Naive thymus-derived CD4-positive, alpha-beta T cell (primary cell): ENCODE results near the gene SMARCA2. TPM values are rescaled to one million over a fixed set of nuclear protein-coding genes. Genes with fewer than 3 reads are reported as not detected.
A peak's percentile ranks its signal among the peaks of the same experiment; 100 is the strongest.

ENCODE experiments used
- ATAC-seq: fragments of 150-1000 bp; cut with Tn5 transposase; 2 replicates; pipeline ENCODE4 v1.10.0; 2021; ENCODE audit warnings: mild to moderate bottlenecking, moderate library complexity
- CTCF ChIA-PET: fragments of 350-600 bp; sonication (Branson Sonifier 250); formaldehyde crosslinking; loops from one replicate; lab custom pipeline; 2021; ENCODE audit warnings: antibody characterized with exemption; lab: Charles Lee
- POLR2A ChIA-PET: fragments of 350-600 bp; sonication (Branson Sonifier 250); formaldehyde crosslinking; loops from one replicate; lab custom pipeline; 2021; ENCODE audit warnings: antibody characterized with exemption, inconsistent platforms; lab: Charles Lee
- DNase-seq, 9 donors: peaks; one replicate each; pipeline versions ENCODE4 v3.0.0 to v3.0.0-alpha.2; 2020 to 2022; ENCODE audit warnings: mixed read lengths in 1 of 9
- H3K27ac ChIP-seq: one replicate; pipeline ENCODE4 v1.7.0; 2013; ENCODE audit warnings: mild to moderate bottlenecking, low read depth, low read length, moderate library complexity
- H3K27me3 ChIP-seq, 2 donors: one replicate each; pipeline ENCODE4 v1.7.0; 2013; ENCODE audit warnings: low read length in 2 of 2, mild to moderate bottlenecking in 2 of 2, moderate library complexity in 2 of 2; ENCODE audit not compliant: control insufficient read depth in 2 of 2, insufficient read depth in 2 of 2
- H3K36me3 ChIP-seq, 3 experiments: 1 replicate in 2 of 3; 2 replicates in 1 of 3; pipeline ENCODE4 v1.7.0; 2013; ENCODE audit warnings: low read length in 3 of 3, mild to moderate bottlenecking in 3 of 3, moderate library complexity in 1 of 3; ENCODE audit not compliant: insufficient read depth in 3 of 3, control insufficient read depth in 2 of 3
- H3K4me1 ChIP-seq, 2 donors: one replicate each; pipeline ENCODE4 v1.7.0; 2013; ENCODE audit warnings: low read length in 2 of 2, mild to moderate bottlenecking in 2 of 2, moderate library complexity in 1 of 2; ENCODE audit not compliant: control insufficient read depth in 2 of 2, insufficient read depth in 2 of 2
- H3K4me3 ChIP-seq: 2 replicates; pipeline ENCODE4 v1.7.0; 2013; ENCODE audit warnings: mild to moderate bottlenecking, low read length
- H3K9me3 ChIP-seq, 3 experiments: 1 replicate in 2 of 3; 2 replicates in 1 of 3; pipeline ENCODE4 v1.7.0; 2013; ENCODE audit warnings: low read length in 3 of 3; ENCODE audit not compliant: control insufficient read depth in 2 of 3
- H3K27ac Mint-ChIP-seq, 9 donors: one replicate each; pipeline ENCODE4 v1.8.0; 2020 to 2022; ENCODE audit warnings: mixed read lengths in 9 of 9, mild to moderate bottlenecking in 8 of 9, moderate library complexity in 5 of 9, inconsistent platforms in 2 of 9
- H3K27me3 Mint-ChIP-seq, 5 donors: one replicate each; pipeline ENCODE4 v1.8.0; 2021 to 2022; ENCODE audit warnings: mixed read lengths in 5 of 5, mild to moderate bottlenecking in 1 of 5
- H3K36me3 Mint-ChIP-seq, 5 donors: one replicate each; pipeline ENCODE4 v1.8.0; 2020 to 2022; ENCODE audit warnings: mixed read lengths in 5 of 5, mild to moderate bottlenecking in 3 of 5, inconsistent platforms in 1 of 5
- H3K4me1 Mint-ChIP-seq, 7 donors: one replicate each; pipeline ENCODE4 v1.8.0; 2020 to 2022; ENCODE audit warnings: mixed read lengths in 7 of 7, mild to moderate bottlenecking in 3 of 7, inconsistent platforms in 1 of 7
- H3K4me3 Mint-ChIP-seq, 10 donors: one replicate each; pipeline ENCODE4 v1.8.0; 2020 to 2022; ENCODE audit warnings: mild to moderate bottlenecking in 10 of 10, mixed read lengths in 10 of 10, moderate library complexity in 6 of 10, inconsistent platforms in 2 of 10
- H3K9me3 Mint-ChIP-seq, 11 donors: one replicate each; pipeline ENCODE4 v1.8.0; 2020 to 2022; ENCODE audit warnings: mixed read lengths in 11 of 11, mild to moderate bottlenecking in 4 of 11, inconsistent platforms in 1 of 11, moderate library complexity in 1 of 11
- intact Hi-C, 2 donors: fragments of 100-400 bp; cut with micrococcal nuclease; formaldehyde crosslinking; loops; one replicate each; pipeline ENCODE4 v1.15.1; 2023
- polyA plus RNA-seq, 2 donors: library from polyadenylated mRNA; unstranded; fragments of 300-500 nt; fragmentation: Illumina TruSeq; gene quantifications; one replicate each; pipeline ENCODE4 v1.2.3, GENCODE V29; 2021
- total RNA-seq, 6 experiments: library from RNA in 5 of 6; stranded (reverse) in 5 of 6; gene quantifications; 1 replicate in 5 of 6; 2 replicates in 1 of 6; pipeline ENCODE4 v1.2.3 and lab custom pipeline; 2021 to 2026

Gene SMARCA2
- total and polyA plus RNA-seq, 7 experiments from 2014 or later, result 37.1 to 294 (median 256) TPM

- H3K4me3 Mint-ChIP-seq, result no peak overlapping the region
- intact Hi-C loops, result no loop called here
- POLR2A ChIA-PET, result no interaction called here
- Histone ChIP-seq H3K27me3 (no peaks in the 10 kb centered on the region), H3K9me3 (no peaks in the 10 kb centered on the region), H3K4me3 (no peak overlapping the region), H3K36me3 (peaks cover 0 to 48% (median 0%) of the 10 kb centered on the region in 3 experiments), H3K27ac (no peak overlapping the region), H3K4me1 (peaks cover 0 to 4% of the 10 kb centered on the region in 2 donors)
- CTCF ChIA-PET, result no interaction called here
- peaks cover 29 to 72% (median 51%) of the 10 kb centered on the region in 7 donors for H3K4me1 Mint-ChIP-seq
- ATAC-seq (no peak), DNase-seq (no peak)
- H3K36me3 Mint-ChIP-seq, result peaks cover 11 to 64% (median 57%) of the 10 kb centered on the region in 5 donors
- H3K27ac Mint-ChIP-seq, result peak overlapping the region in 1 of 9 donors; percentile 40
- H3K9me3 Mint-ChIP-seq, result peaks cover 0 to 1% (median 0%) of the 10 kb centered on the region in 11 donors
- no peaks in the 10 kb centered on the region for H3K27me3 Mint-ChIP-seq
These were observed 149.1 kb downstream of the SMARCA2 start for GRCh38 chr9:2164268-2164667.

- H3K4me1 Mint-ChIP-seq, result peaks cover 20 to 65% (median 33%) of the 10 kb centered on the region in 7 donors
- intact Hi-C loops, result no loop called here
- H3K36me3 ChIP-seq, result peaks cover 0 to 68% (median 0%) of the 10 kb centered on the region in 3 experiments
These were observed 151.1 kb downstream of the SMARCA2 start for GRCh38 chr9:2166203-2166602.

GRCh38 chr9:2169035-2169434 lies 153.9 kb downstream of the SMARCA2 start:
- ATAC-seq, result no peak
- DNase-seq, result no peak
- ChIA-PET CTCF (interaction anchor here (0.9 kb wide), 1 partner anchor 53 kb away, joined by 3 read pairs; no protein-coding TSS in a partner anchor), POLR2A (no interaction called here)
- Mint-ChIP-seq H3K27ac (peak overlapping the region in 2 of 9 donors; percentile 14 to 61), H3K36me3 (peaks cover 23 to 78% (median 70%) of the 10 kb centered on the region in 5 donors), H3K4me3 (peak overlapping the region in 2 of 10 donors; percentile 16 to 54), H3K27me3 (no peaks in the 10 kb centered on the region), H3K4me1 (peaks cover 16 to 70% (median 33%) of the 10 kb centered on the region in 7 donors), H3K9me3 (peaks cover 0 to 4% (median 0%) of the 10 kb centered on the region in 11 donors)
- Histone ChIP-seq H3K27me3 (no peaks in the 10 kb centered on the region), H3K36me3 (peaks cover 0 to 70% (median 7%) of the 10 kb centered on the region in 3 experiments), H3K4me1 (no peaks in the 10 kb centered on the region), H3K9me3 (no peaks in the 10 kb centered on the region), H3K4me3 (no peak overlapping the region), H3K27ac (no peak overlapping the region)
- intact Hi-C loops, result no loop called here

More at GRCh38 chr9:2166203-2166602, 151.1 kb downstream of the SMARCA2 start:
- ChIA-PET POLR2A (no interaction called here), CTCF (no interaction called here)
- H3K4me3 ChIP-seq, result no peak overlapping the region
- H3K4me3 Mint-ChIP-seq, result no peak overlapping the region
- no peaks in the 10 kb centered on the region for H3K27me3 ChIP-seq
- no peaks in the 10 kb centered on the region for H3K27me3 Mint-ChIP-seq
- H3K36me3 Mint-ChIP-seq, result peaks cover 15 to 72% (median 66%) of the 10 kb centered on the region in 5 donors
- H3K27ac Mint-ChIP-seq, result peak overlapping the region in 4 of 9 donors; percentile 34 to 57 (median 50)
- H3K27ac ChIP-seq, result no peak overlapping the region
- H3K4me1 ChIP-seq, result no peaks in the 10 kb centered on the region
- H3K9me3 ChIP-seq, result no peaks in the 10 kb centered on the region
- no peak for DNase-seq
- H3K9me3 Mint-ChIP-seq, result peaks cover 0 to 1% (median 0%) of the 10 kb centered on the region in 11 donors
- ATAC-seq, result no peak

GRCh38 chr9:2170722-2171121 lies 155.6 kb downstream of the SMARCA2 start:
- Histone ChIP-seq H3K9me3 (no peaks in the 10 kb centered on the region), H3K4me3 (no peak overlapping the region), H3K27me3 (no peaks in the 10 kb centered on the region), H3K36me3 (peaks cover 0 to 67% (median 7%) of the 10 kb centered on the region in 3 experiments), H3K4me1 (no peaks in the 10 kb centered on the region), H3K27ac (no peak overlapping the region)
- Mint-ChIP-seq H3K4me3 (no peak overlapping the region), H3K9me3 (peaks cover 0 to 4% (median 0%) of the 10 kb centered on the region in 11 donors), H3K36me3 (peaks cover 17 to 81% (median 53%) of the 10 kb centered on the region in 5 donors), H3K27ac (peak overlapping the region in 1 of 9 donors; percentile 24), H3K27me3 (no peaks in the 10 kb centered on the region), H3K4me1 (peaks cover 9 to 66% (median 37%) of the 10 kb centered on the region in 7 donors)
- DNase-seq, result no peak
- ChIA-PET POLR2A (no interaction called here), CTCF (no interaction called here)
- intact Hi-C loops, result no loop called here
- no peak for ATAC-seq

- Histone ChIP-seq H3K36me3 (peaks cover 0 to 49% (median 7%) of the 10 kb centered on the region in 3 experiments), H3K4me3 (no peak overlapping the region), H3K27me3 (no peaks in the 10 kb centered on the region), H3K4me1 (no peaks in the 10 kb centered on the region), H3K27ac (no peak overlapping the region), H3K9me3 (no peaks in the 10 kb centered on the region)
- Mint-ChIP-seq H3K4me3 (no peak overlapping the region), H3K36me3 (peaks cover 13 to 62% (median 40%) of the 10 kb centered on the region in 5 donors), H3K27ac (peak overlapping the region in 4 of 9 donors; percentile 2 to 32 (median 10)), H3K27me3 (no peaks in the 10 kb centered on the region), H3K4me1 (peaks cover 9 to 48% (median 28%) of the 10 kb centered on the region in 7 donors), H3K9me3 (peaks cover 0 to 4% (median 0%) of the 10 kb centered on the region in 11 donors)
- ChIA-PET POLR2A (no interaction called here), CTCF (no interaction called here)
- no peak for DNase-seq
- intact Hi-C loops, result no loop called here
- ATAC-seq, result no peak
These were observed 158.0 kb downstream of the SMARCA2 start for GRCh38 chr9:2173170-2173569.

GRCh38 chr9:2173861-2174260 lies 158.7 kb downstream of the SMARCA2 start:
- Mint-ChIP-seq H3K27ac (peak overlapping the region in 1 of 9 donors; percentile 57), H3K4me3 (peak overlapping the region in 1 of 10 donors; percentile 1), H3K4me1 (peaks cover 9 to 50% (median 29%) of the 10 kb centered on the region in 7 donors), H3K27me3 (no peaks in the 10 kb centered on the region), H3K36me3 (peaks cover 13 to 60% (median 33%) of the 10 kb centered on the region in 5 donors), H3K9me3 (peaks cover 0 to 4% (median 0%) of the 10 kb centered on the region in 11 donors)
- Histone ChIP-seq H3K27me3 (no peaks in the 10 kb centered on the region), H3K27ac (no peak overlapping the region), H3K9me3 (no peaks in the 10 kb centered on the region), H3K36me3 (peaks cover 0 to 44% (median 7%) of the 10 kb centered on the region in 3 experiments), H3K4me1 (no peaks in the 10 kb centered on the region), H3K4me3 (no peak overlapping the region)
- DNase-seq (no peak), ATAC-seq (no peak)
- intact Hi-C loops, result loop anchor here in 1 of 2 donors (2.0 kb wide), 1 partner anchor 15 kb away; no protein-coding TSS in a partner anchor
- CTCF ChIA-PET, result no interaction called here
- POLR2A ChIA-PET, result no interaction called here
